Lower leg skin (tissue), 4 donors: ENCODE results near the gene ULK1. TPM values are rescaled to one million over a fixed set of nuclear protein-coding genes. Genes with fewer than 3 reads are reported as not detected.
A peak's percentile ranks its signal among the peaks of the same experiment; 100 is the strongest.

Experiments
- DNase-seq, 2 donors: peaks; one replicate each; pipeline ENCODE4 v3.0.0-alpha.2; 2019; ENCODE audit warnings: low spot score in 2 of 2
- H3K4me3 ChIP-seq: fragments of 200-600 bp; sonication (generic); 2 replicates; pipeline ENCODE4 v1.5.1; 2017; ENCODE audit warnings: mild to moderate bottlenecking, low read depth; ENCODE audit not compliant: poor library complexity, severe bottlenecking
- CTCF ChIP-seq, 3 donors: fragments of 450-650 bp; IDR thresholded peaks; one replicate each; pipeline ENCODE4 v1.5.1; 2016; ENCODE audit warnings: antibody characterized with exemption in 3 of 3, mild to moderate bottlenecking in 3 of 3, moderate library complexity in 2 of 3
- POLR2A ChIP-seq, 2 donors: fragments of 450-650 bp; IDR thresholded peaks; one replicate each; pipeline ENCODE4 v1.6.1; 2016 to 2017; ENCODE audit warnings: antibody characterized with exemption in 2 of 2, mild to moderate bottlenecking in 1 of 2, moderate library complexity in 1 of 2
- WGBS, 2 donors: methylation state at CpG; one replicate each; pipeline ENCODE4 v1.1.5; 2018; 5-methylcytosine and 5-hydroxymethylcytosine counted together
- intact Hi-C: fragments of 100-400 bp; cut with DNase I; formaldehyde crosslinking; loops from one replicate; pipeline ENCODE4 v1.15.0; 2023; ENCODE audit warnings: low total_unique reads
- total RNA-seq, 4 donors: library from RNA; depleted of rRNA; stranded (reverse); fragments of >200 nt; gene quantifications; one replicate each; pipeline ENCODE4 v1.1.0, GENCODE V29; 2016

ULK1 gene
- total RNA-seq, 4 donors from 2014 or later, result 42.8 to 117 (median 46.1) TPM

GRCh38 chr12:131911851-131912477 is 17.5 kb downstream of the ULK1 start:
- H3K4me3 ChIP-seq, result no peak overlapping the region
- intact Hi-C loops, result no loop called here
- 87 to 92% methylated on average over 20 to 22 of the region's 22 CpGs for WGBS, 2 donors
- DNase-seq, result no peak
- TF ChIP-seq POLR2A (IDR thresholded peaks at IDR 0.05) (no peak), CTCF (IDR thresholded peaks at IDR 0.05) (no peak)

GRCh38 chr12:131912518-131913274 is 18.3 kb downstream of the ULK1 start:
- no peak overlapping the region for H3K4me3 ChIP-seq
- DNase-seq, result peak in 1 of 2 donors; percentile 66
- intact Hi-C loops, result no loop called here
- 54 to 76% methylated on average over 15 to 19 of the region's 20 CpGs for WGBS, 2 donors
- TF ChIP-seq CTCF (IDR thresholded peaks at IDR 0.05), result no peak
- no peak for TF ChIP-seq POLR2A (IDR thresholded peaks at IDR 0.05)

- no peak for DNase-seq
- intact Hi-C loops, result no loop called here
- no peak overlapping the region for H3K4me3 ChIP-seq
- 94 to 95% methylated on average over 8 of the region's 8 CpGs for WGBS, 2 donors
- TF ChIP-seq POLR2A (IDR thresholded peaks at IDR 0.05) (no peak), CTCF (IDR thresholded peaks at IDR 0.05) (no peak)
These were observed 19.2 kb downstream of the ULK1 start for GRCh38 chr12:131913666-131914065.

GRCh38 chr12:131914179-131914702 is 19.8 kb downstream of the ULK1 start:
- no peak for DNase-seq
- H3K4me3 ChIP-seq, result no peak overlapping the region
- 94 to 96% methylated on average over 11 to 12 of the region's 14 CpGs for WGBS, 2 donors
- TF ChIP-seq CTCF (IDR thresholded peaks at IDR 0.05) (no peak), POLR2A (IDR thresholded peaks at IDR 0.05) (no peak)
- intact Hi-C loops, result no loop called here

GRCh38 chr12:131915000-131915689 is 20.7 kb downstream of the ULK1 start:
- TF ChIP-seq POLR2A (IDR thresholded peaks at IDR 0.05) (no peak), CTCF (IDR thresholded peaks at IDR 0.05) (no peak)
- intact Hi-C loops, result no loop called here
- no peak overlapping the region for H3K4me3 ChIP-seq
- no peak for DNase-seq
- WGBS, 2 donors, result 90 to 91% methylated on average over 18 to 19 of the region's 20 CpGs
